HG02973 (cell line): ENCODE results near the gene TRIM65.

Source experiments
- ATAC-seq: cut with Tn5 transposase; IDR thresholded peaks from one replicate; pipeline ENCODE4 v1.9.1; 2021; ENCODE audit warnings: moderate library complexity; ENCODE audit not compliant: unreplicated experiment

Gene TRIM65

GRCh38 chr17:75917917-75918445, 21.2 kb upstream of the TRIM65 start:
- ATAC-seq: no peak

- no peak for ATAC-seq
These were observed 20.6 kb upstream of the TRIM65 start for GRCh38 chr17:75917141-75917916.

- ATAC-seq: no peak
These were observed 18.5 kb upstream of the TRIM65 start for GRCh38 chr17:75915268-75915667.

- ATAC-seq: no peak
These were observed 18.0 kb upstream of the TRIM65 start for GRCh38 chr17:75914643-75915267.

GRCh38 chr17:75913537-75914210, 16.9 kb upstream of the TRIM65 start:
- no peak for ATAC-seq

GRCh38 chr17:75910699-75911098, 13.9 kb upstream of the TRIM65 start:
- ATAC-seq: no peak

- ATAC-seq: no peak
These were observed 13.1 kb upstream of the TRIM65 start for GRCh38 chr17:75909812-75910274.

- no peak for ATAC-seq
These were observed 12.5 kb upstream of the TRIM65 start for GRCh38 chr17:75909051-75909811.

- no peak for ATAC-seq
These were observed 11.4 kb upstream of the TRIM65 start for GRCh38 chr17:75908201-75908600.

- no peak for ATAC-seq
These were observed 9.6 kb upstream of the TRIM65 start for GRCh38 chr17:75906143-75906884.

- peak; percentile 85 for ATAC-seq
These were observed 8.2 kb upstream of the TRIM65 start, which contains the start of gene MRPL38 for GRCh38 chr17:75904749-75905521. Gene MRPL38, minus strand, starts transcription at chr17:75904884. Its CDS starts 9 bp downstream, at chr17:75904875.

GRCh38 chr17:75902406-75902805, 5.7 kb upstream of the TRIM65 start:
- no peak for ATAC-seq

- no peak for ATAC-seq
These were observed 5.0 kb upstream of the TRIM65 start for GRCh38 chr17:75901727-75902126.

- ATAC-seq: no peak
These were observed 4.2 kb upstream of the TRIM65 start for GRCh38 chr17:75900691-75901533.

- ATAC-seq: no peak
These were observed 3.2 kb upstream of the TRIM65 start for GRCh38 chr17:75899767-75900468.

- no peak for ATAC-seq
These were observed 2.6 kb upstream of the TRIM65 start for GRCh38 chr17:75899353-75899752.

- no peak for ATAC-seq
These were observed 2.0 kb upstream of the TRIM65 start for GRCh38 chr17:75898791-75899190.

GRCh38 chr17:75898065-75898464, 1.3 kb upstream of the TRIM65 start:
- no peak for ATAC-seq
